Activated CD4-positive, CD25-positive, alpha-beta regulatory T cell (primary cell): Measurements from ENCODE around the gene UVRAG.

Experiments used
- DNase-seq, 4 experiments: peaks; one replicate each; lab custom pipeline; 2025; lab: John Stamatoyannopoulos, UW

The UVRAG gene

DNA sequence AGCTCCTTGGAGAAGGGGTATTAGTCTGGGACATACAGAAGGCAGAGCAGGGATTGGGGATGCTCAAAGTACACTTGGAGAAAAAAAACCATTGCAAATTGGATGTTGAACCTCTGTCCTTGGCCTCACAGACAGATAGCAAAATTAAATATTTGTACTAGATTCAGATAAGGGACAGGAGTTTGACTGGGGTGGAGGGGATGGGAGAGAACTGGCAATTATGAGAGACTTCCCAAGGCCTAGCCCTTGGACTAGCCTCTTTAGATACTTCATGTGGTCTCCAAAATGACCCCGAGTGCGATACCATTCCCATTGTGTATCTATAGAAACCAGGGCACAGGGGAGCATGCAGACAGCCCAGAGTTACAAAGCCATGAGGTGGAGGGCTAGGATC lies 30.9 kb upstream of the UVRAG start:
- no peak for DNase-seq

DNA sequence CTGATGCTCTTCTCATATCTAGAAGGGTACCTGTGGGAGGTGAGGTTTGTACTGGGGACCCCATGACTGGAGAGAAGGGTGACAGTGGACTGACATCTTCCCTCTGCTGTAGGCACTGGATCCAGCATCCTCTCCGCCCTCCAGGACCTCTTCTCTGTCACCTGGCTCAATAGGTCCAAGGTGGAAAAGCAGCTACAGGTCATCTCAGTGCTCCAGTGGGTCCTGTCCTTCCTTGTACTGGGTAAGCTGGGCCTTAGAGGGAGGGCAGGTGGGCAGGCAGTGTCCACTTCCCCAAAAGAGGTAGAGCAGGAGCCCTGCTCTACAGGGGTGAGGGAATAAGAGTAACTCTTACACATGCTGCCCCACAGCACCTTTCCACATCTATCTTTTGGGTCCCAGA lies 30.5 kb upstream of the UVRAG start:
- DNase-seq: no peak

DNA sequence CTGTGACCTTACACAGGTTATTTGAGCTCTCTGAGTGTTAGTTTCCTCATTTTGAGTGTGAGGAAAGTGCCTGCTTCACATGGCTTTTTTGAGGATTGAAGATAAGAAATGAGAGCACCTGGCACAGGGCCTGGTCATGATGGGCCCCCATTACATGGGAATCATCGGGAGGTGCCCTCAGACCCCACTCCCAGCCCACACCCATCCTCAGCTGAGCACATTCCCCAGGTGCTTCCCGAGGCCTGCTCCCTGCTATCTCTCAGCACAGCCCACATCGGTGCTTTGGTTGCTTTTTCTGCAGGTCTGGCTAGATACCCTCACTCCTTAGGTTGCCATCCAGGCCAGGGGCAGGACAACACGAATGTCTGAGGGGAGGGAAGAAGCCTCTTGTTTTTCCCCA lies 29.8 kb upstream of the UVRAG start:
- no peak for DNase-seq

DNA sequence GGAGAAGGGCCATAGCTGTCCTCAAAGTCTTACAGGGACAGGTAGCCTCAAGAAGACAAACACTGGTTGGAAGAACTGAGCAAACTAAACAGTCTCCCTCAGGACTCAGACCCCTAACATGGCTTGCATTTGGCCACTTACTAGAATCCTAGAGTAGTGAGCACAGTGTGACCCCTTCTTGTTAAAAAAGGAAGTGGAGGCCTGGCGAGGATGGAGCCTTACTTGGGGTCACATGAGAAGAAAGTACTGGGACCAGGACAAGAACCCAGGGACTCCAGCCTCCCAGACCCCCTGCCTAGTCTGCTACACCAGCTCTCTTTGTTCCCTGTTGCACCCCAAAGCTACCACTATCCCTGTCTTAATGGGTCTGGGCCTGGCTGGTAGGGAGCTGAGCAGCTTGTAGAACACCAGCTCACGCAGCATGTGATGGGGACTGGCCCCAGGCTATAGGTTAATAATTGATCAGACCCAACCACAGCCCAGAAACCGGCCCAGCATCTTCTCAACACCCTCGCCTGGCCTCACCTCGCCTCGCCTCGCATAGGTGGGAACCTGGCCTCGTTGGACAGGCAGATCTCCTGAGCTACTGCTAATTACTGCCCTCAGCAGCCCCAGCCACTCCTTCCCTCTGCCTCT lies 28.8 kb upstream of the UVRAG start:
- DNase-seq: no peak

DNA sequence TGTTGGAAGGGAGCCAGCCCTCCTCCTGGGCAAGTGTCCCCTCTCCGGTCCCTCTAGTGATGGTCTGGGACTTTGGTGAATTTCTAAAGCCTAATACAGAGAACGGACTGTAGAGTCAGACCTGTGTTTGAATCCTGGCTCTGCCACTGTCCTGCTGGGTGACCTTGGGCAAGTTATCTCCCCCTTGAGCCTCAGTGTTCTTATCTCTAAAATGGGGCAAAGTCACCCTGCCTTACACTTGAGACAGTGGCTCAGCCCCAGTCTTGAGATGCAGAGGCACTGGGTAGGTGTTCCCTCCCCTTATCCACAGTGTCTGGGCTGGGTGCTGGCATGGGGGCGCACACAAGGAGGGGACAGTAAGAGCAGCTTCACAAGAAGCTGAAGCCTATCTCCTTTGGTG lies 25.5 kb upstream of the UVRAG start:
- DNase-seq: no peak

DNA sequence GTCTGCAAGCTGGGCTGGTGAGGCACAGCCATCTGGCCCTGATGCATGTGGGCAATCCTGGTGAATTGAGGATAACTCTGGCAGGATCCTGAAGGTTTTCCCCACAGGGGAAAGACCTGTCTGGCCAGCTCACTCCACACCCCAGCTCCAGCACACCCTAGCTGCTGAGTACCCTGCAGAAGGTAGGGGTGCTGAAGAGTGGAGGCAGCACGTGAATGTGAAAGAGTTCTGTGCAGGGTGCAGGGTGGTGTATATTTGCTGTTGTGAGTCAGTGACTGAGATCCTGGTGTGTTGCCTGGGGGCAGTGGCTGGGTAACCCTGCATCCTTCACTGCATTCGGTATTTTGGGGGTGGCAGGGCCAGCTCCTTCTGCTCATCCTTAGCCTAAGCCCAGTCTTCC lies 24.0 kb upstream of the UVRAG start:
- no peak for DNase-seq

DNA sequence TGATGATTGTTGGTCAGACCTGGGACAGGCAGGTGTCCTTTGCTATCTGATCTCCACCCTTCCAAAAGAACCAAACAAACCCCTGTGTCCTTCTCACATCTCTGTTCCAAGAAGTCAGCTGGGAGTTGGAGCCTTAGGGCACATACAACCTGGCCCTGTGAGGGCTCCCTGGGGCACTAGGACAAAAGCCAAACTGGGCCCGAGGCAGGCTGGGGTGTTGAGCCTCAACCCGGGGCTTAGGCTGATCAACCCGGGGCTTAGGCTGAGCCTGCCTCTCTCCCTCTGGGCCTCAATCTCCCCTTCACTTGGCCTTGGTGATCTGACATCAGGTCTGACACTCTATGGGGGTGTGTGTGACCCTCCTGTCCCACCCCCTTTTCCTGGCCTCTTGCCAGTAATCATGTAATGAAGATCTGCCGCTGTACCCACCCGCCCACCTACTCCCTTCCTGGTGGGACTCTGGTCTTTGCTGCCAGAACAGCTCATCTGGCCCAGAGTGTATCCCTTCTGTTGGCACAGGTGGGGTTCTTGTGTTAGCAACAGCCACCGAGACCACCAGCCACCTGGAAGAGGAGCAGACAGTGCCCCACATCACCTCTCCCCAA lies 22.8 kb upstream of the UVRAG start:
- no peak for DNase-seq

DNA sequence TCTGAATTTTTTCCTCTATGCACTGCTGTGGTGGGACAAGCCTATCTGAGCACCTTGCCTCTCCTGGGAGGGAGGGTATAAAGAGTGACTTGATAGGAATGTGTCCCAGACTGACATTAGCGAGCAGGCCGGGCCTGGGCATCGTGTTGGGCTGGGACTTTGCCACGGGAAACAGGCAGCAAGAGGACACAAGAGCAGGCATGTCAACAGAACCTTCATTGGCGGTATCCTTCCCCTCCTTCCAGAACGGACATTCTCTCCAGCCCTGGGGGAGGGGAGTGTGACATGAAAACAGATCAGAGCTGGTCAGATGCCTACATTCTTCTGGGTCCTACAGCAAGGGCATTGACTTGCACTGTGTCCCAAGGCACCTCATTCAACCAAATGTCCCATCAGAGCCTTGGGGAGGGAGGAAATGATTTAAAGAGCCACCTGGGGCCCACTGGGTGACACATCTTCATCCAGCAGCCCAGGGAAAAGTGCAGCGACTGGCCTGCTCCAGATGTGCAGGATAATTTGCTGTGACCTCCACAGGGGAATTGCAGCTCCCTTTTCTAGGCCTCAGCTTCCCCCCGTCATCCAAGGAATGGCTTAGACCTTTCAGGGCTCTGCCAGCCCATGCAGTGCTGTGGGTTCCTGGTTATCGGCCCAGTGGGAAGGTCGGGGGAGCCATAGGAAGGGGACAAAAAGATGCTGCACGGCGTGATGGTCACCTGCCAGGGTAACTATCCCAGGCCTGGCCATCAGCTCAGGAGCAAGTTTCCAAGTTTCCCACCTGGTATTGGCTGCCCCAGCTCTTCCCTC lies 21.8 kb upstream of the UVRAG start:
- no peak for DNase-seq

DNA sequence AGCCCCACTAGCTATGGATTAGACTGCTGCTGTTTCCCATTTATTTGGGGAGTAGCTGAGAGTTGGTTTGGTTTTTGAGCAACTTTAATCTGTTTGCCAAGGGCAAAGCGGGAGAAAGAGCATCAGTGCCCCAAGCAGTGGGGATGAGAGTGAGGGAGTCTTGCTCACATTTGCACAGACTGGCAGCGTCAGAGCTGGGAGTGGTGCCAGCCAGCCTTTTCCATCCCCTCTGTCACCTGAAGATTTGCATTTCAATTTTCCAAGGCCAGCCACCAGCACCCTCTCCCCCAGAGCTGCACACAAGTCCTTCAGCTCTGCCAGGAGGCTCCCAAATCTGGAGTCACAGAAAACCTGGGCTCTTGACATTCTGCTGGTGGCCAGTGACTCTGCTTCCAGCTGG lies 21.0 kb upstream of the UVRAG start:
- no peak for DNase-seq

DNA sequence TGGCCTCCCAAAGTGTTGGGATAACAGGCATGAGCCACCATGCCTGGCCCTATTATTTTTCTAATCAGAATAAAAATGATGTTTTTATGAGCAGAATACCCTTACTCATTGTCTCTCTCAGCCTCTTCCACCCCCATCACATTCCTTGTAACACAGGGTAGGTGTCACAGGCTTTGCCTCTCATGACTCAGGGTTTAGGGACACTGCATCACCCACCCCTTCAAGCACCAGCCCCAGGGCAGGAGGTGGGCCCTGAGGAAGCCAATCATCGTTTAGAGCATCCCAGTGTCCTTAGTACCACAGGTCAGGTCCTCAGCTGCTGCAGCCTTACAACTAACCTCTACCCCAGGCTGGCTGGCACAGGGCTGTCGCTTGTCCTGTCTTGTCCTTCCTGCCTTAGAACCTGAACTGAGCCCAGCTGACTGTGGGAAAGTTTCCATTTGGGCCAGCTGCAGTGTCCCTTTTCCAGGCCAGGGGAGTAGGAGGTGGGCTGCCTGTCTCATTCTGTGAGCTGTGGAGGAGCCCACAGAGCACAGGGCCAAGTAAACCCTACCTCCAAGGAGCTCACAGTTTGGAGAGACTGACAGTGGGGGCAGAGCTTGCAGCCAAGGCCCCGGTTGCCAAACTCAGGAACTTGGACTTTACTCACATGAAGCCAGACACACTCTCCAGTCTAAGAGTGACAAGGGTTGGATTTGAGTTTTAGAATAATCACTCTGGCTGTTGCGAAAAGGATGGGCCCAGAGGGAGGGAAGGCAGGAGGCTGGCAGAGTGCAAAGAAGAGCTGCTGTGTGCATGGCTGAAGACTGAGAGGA lies 19.5 kb upstream of the UVRAG start:
- no peak for DNase-seq

DNA sequence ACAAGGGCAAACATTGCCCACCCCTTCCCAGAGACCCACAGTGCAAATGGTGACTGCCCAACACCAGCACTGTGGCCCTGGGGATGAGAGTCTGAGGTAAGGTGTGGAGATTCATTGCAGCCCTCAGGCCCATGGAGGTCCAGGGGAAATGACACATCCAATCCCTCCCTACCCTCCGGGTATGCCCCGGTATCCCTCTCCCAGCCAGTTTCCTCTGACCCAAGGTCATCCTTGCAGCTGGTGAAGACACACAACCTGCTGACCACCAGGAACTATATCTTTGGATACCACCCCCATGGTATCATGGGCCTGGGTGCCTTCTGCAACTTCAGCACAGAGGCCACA lies 18.9 kb upstream of the UVRAG start:
- no peak for DNase-seq

DNA sequence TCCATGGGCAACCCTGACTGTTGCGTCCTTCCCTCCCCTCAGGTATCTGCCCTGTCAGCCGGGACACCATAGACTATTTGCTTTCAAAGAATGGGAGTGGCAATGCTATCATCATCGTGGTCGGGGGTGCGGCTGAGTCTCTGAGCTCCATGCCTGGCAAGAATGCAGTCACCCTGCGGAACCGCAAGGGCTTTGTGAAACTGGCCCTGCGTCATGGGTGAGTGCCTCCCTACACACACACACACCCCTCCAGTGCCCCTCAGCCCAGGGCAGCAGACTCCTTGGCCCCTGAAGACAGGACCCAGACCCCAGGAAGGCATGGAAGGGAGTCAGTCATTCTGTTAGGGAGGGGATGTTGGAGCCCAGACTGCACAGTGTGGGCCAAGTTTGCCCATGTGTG lies 17.9 kb upstream of the UVRAG start:
- no peak for DNase-seq

DNA sequence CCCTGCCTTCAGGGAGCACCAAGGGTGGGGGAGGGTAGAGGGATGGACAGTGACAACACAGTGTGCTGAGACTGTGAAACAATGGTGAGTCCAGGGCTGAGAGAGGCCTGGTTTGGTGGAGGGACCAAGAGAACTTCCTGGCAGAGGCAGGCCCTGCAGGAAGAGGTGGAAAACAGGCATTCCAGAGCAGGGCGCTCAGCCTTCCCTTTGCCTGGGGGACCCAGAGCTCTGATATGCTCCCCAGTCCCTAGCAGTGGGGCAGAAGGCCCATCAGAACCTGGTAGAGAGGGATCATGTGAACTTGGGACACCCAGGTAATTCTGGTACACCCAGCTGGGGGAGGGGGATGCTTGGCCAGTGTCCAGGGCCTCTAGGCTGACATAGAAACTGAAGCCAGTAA lies 17.2 kb upstream of the UVRAG start:
- no peak for DNase-seq

DNA sequence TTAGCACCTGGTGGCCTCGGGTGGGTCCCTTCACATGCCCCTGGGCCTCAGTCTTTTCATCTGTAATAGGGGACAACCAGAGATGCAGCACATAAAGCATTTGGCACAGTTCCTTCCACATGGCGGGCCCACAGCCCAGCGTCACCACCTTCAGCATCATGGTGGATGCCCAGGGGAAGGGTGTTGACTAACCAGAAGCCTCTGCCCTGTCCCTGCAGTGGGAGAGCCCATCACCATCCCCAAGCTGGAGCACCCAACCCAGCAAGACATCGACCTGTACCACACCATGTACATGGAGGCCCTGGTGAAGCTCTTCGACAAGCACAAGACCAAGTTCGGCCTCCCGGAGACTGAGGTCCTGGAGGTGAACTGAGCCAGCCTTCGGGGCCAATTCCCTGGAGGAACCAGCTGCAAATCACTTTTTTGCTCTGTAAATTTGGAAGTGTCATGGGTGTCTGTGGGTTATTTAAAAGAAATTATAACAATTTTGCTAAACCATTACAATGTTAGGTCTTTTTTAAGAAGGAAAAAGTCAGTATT lies 14.8 kb upstream of the UVRAG start:
- no peak for DNase-seq

DNA sequence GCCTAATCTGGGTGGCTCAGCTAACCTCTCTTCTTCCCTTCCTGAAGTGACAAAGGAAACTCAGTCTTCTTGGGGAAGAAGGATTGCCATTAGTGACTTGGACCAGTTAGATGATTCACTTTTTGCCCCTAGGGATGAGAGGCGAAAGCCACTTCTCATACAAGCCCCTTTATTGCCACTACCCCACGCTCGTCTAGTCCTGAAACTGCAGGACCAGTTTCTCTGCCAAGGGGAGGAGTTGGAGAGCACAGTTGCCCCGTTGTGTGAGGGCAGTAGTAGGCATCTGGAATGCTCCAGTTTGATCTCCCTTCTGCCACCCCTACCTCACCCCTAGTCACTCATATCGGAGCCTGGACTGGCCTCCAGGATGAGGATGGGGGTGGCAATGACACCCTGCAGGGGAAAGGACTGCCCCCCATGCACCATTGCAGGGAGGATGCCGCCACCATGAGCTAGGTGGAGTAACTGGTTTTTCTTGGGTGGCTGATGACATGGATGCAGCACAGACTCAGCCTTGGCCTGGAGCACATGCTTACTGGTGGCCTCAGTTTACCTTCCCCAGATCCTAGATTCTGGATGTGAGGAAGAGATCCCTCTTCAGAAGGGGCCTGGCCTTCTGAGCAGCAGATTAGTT lies 14.2 kb upstream of the UVRAG start:
- DNase-seq: no peak

DNA sequence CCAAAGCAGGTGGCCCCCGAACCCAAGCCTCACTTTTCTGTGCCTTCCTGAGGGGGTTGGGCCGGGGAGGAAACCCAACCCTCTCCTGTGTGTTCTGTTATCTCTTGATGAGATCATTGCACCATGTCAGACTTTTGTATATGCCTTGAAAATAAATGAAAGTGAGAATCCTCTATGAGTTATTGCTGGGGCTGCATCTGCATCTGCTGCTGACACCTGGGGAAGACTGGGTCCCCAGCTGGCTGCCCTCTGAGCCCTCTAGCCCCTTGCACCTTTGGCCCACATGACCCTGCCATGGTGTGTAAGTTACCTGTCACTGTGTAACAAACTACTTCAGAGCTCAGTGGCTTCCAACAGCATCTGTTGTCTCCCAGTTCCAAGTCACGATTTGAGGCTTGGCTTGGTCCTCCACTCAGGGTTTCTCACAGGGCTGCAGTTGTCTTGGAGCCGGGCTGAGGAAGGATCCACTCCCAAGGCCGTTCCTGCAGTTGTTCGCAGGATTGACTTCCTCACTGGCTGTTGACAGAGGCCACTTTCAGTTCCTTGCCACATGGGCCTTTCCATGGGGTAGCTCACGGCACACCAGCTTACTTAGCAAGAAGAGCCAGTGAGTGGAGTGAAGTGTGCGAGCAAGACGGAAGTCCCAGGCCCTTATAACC lies 13.5 kb upstream of the UVRAG start:
- no peak for DNase-seq

DNA sequence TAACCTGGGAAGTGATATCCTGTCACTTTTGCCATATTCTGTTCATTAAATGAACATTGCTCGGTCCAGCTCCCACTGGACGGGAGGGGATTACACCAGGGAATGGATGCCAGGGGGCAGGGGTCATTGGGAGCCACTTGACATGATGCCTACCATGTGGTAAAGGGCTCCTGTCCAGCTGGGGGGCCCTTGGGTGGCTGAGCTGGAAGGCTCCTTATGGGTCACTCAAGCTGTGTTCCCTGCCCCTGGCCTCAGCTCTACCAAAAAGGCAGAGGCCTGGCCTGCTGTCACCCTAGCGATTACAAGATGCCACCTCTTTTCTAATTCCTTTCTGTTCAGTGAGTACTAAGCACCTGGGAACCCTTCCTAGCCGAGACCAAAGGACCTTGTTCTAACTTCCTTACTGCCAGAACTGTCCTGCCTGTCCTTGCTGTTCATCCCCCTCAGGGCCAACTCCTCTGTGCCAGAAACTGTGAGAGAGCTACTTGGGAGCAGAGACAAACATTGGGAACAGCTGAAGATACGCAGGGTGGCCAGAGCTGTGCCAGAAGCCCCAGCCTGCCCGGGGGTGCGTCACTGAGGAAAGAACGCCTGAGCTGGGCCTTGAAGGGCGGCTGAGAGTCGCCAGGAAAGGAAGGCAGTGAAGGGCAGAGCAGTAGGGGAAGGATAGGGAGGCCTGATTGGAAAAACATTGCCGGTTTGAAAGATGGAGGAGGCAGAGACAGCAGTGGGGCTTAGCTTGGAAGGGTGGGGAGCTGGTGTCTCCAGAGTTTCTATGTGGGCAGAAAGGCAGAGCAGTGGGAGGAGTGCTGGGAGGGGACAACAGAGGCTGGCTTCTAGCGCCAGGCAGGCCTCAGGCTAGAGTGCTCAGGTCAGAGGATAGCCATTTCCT lies 12.7 kb upstream of the UVRAG start:
- DNase-seq: no peak

DNA sequence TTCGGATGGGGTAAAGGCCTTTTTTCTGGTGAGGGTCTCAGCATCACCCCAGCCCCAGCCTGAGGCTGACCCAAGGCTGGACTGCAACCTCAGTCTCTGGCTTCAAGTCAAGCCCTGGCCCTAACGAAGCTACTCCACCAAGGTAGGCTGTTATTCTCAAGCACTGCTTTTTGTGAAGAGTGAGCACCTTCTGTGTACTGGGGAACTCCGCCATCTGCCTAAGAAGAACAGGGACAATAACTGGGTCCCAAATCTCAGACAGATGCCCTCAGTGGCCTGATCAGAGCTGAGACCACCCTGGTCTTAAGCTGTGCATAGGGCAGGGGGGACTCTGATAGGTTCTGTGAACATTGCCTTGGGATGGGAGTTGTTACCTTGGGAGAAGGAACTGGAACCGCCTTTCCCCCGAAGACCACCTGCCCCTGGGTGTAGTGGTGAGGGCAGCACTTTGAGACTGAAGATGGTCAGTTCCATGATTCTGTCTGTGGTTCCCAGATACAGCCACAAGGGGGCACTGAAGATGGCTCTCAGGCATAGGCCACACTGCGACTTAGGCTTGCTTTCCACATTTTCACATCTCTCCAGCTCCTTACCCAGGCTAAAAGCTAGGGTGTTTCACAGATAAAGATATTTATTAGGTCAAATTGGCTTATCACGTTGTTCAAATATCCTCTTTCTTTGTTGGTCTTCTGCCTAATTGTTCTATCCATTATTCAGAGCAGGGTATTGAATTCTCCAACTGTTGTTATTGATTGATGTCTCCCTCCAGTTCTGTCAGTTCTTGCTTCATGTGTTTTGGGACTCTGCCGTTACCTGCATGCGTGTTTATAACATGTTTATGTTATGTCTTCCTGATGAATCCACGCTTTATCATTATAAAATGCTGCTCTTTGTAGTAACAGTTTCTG lies 11.8 kb upstream of the UVRAG start:
- DNase-seq: peak; percentile 33 to 64 (median 49)

DNA sequence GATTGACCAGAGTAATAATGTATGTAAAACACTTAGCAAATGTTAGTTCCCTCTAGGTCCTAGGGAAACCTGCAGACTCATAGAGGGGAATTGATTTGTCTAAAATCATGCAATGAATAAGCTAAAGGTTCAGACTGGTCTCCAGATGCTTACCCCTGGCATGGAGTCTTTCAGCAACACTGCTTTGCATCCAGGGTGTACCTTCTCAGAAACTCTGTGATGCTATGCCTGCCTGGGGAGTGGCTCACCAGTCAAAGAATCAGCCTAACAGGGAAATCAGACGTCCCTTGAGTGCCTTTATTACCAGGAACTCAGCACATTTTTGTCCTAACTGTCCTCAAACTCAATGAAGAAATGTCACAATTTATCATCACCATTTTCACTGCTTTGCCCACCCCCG lies 5.9 kb upstream of the UVRAG start:
- DNase-seq: no peak
